Measurements from ENCODE around the gene FCGR2B. TPM values are rescaled to one million over a fixed set of nuclear protein-coding genes. Genes with fewer than 3 reads are reported as not detected.

Gene FCGR2B
- total and polyA plus RNA-seq, 2 of the 13 experiments (the other 11 are each of a cell fraction or from before 2014, with no cell fraction given) = not detected

DNA sequence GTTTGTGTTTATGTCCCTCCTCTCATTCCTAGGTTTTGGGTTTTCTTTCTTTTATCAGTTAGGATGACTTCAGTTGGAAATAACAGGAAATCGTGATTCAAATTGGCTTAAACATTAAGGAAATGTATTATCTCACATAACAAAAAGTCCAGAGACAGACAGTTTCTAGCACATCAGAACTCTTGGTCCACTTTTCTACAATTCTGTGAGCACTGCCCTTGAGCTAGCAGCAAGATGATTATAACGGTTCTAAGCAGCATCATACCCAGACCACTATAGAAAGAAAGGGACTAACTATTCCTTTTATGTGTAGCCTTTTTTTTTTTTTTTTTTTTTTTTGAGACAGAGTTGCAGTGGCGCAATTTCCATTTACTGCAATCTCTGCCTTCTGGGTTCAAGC is 18.9 kb downstream of the FCGR2B start:
- ChIA-PET POLR2A (no interaction called here), CTCF (ENCODE audit: low intra/inter-chr PET ratio, low total read pairs) (no interaction called here)
- in situ Hi-C loops (cut with HindIII; ENCODE audit: extremely low pct_ligation_motif_present, low pct_unique_long_range_greater_than_20kb) = no loop called here
- H3K9me3 ChIP-seq (ENCODE audit: low read length) = no peaks in the 10 kb centered on the region
- no peak overlapping the region for H3K4me3 ChIP-seq (replicated peaks in 1 of 3; ENCODE audit: insufficient read depth in 1 of 3, low read depth in 2 of 3, low read length in 3 of 3)
- FAIRE-seq = no peak
- no TSS peak for BruUV-seq (replicated peaks)
- no peak overlapping the region for H3K4me2 ChIP-seq (ENCODE audit: low read depth, low read length)
- H4K20me1 ChIP-seq (ENCODE audit: insufficient read depth, low read length) = no peaks in the 10 kb centered on the region
- H3K4me1 ChIP-seq (ENCODE audit: insufficient read depth, low read length) = peaks cover 6% of the 10 kb centered on the region
- no peak overlapping the region for H3K27ac ChIP-seq (ENCODE audit: extremely low read length, insufficient read depth, low read length)
- no peaks in the 10 kb centered on the region for H3K79me2 ChIP-seq (ENCODE audit: insufficient read depth, low read length)
- no peak for ATAC-seq
- DNase-seq (ENCODE audit: low spot score) = no peak
- intact Hi-C loops (cut with micrococcal nuclease; ENCODE audit: unreplicated experiment) = no loop called here
- WGBS (ENCODE audit: low lambda C conversion rate) = 1% methylated on average over 3 of the region's 3 CpGs
- H3K36me3 ChIP-seq (replicated peaks in 1 of 2; ENCODE audit: control insufficient read depth in 1 of 2, insufficient read depth in 2 of 2, low read length in 2 of 2) = no peaks in the 10 kb centered on the region
- peaks cover 0 to 6% of the 10 kb centered on the region in 2 experiments; a peak in 1 of 5 replicates for H3K27me3 ChIP-seq (ENCODE audit: control insufficient read depth in 1 of 2, insufficient read depth in 2 of 2, low read length in 2 of 2)
- H3K9ac ChIP-seq (ENCODE audit: insufficient read depth, low read depth, low read length) = no peak overlapping the region
- H2AFZ ChIP-seq (ENCODE audit: low read length) = no peak overlapping the region
- TF ChIP-seq ZNF891 (CRISPR knock-in tag; IDR thresholded peaks at IDR 0.05) (no peak), TBL1XR1 (IDR thresholded peaks at IDR 0.05; ENCODE audit: borderline replicate concordance, low read length, partially characterized antibody) (no peak), STAG1 (CRISPR knock-in tag; IDR thresholded peaks at IDR 0.05) (no peak), GABPA (IDR thresholded peaks at IDR 0.05; ENCODE audit: low read depth, low read length) (no peak), GABPA (CRISPR knock-in tag; IDR thresholded peaks at IDR 0.05; ENCODE audit: low read depth) (no peak), BCL6 (CRISPR knock-in tag; IDR thresholded peaks at IDR 0.05) (no peak), ZNF605 (CRISPR knock-in tag; IDR thresholded peaks at IDR 0.05) (no peak), ZC3H13 (CRISPR knock-in tag; IDR thresholded peaks at IDR 0.05) (no peak)
- TF ChIP-seq, protein P1, sequence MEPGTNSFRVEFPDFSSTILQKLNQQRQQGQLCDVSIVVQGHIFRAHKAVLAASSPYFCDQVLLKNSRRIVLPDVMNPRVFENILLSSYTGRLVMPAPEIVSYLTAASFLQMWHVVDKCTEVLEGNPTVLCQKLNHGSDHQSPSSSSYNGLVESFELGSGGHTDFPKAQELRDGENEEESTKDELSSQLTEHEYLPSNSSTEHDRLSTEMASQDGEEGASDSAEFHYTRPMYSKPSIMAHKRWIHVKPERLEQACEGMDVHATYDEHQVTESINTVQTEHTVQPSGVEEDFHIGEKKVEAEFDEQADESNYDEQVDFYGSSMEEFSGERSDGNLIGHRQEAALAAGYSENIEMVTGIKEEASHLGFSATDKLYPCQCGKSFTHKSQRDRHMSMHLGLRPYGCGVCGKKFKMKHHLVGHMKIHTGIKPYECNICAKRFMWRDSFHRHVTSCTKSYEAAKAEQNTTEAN (CRISPR knock-in tag; conservative IDR thresholded peaks at IDR 0.05) = no peak
- TF ChIP-seq, protein P2, sequence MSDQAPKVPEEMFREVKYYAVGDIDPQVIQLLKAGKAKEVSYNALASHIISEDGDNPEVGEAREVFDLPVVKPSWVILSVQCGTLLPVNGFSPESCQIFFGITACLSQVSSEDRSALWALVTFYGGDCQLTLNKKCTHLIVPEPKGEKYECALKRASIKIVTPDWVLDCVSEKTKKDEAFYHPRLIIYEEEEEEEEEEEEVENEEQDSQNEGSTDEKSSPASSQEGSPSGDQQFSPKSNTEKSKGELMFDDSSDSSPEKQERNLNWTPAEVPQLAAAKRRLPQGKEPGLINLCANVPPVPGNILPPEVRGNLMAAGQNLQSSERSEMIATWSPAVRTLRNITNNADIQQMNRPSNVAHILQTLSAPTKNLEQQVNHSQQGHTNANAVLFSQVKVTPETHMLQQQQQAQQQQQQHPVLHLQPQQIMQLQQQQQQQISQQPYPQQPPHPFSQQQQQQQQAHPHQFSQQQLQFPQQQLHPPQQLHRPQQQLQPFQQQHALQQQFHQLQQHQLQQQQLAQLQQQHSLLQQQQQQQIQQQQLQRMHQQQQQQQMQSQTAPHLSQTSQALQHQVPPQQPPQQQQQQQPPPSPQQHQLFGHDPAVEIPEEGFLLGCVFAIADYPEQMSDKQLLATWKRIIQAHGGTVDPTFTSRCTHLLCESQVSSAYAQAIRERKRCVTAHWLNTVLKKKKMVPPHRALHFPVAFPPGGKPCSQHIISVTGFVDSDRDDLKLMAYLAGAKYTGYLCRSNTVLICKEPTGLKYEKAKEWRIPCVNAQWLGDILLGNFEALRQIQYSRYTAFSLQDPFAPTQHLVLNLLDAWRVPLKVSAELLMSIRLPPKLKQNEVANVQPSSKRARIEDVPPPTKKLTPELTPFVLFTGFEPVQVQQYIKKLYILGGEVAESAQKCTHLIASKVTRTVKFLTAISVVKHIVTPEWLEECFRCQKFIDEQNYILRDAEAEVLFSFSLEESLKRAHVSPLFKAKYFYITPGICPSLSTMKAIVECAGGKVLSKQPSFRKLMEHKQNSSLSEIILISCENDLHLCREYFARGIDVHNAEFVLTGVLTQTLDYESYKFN (CRISPR knock-in tag; conservative IDR thresholded peaks at IDR 0.05) = no peak
